Measurements from ENCODE around the gene FADS3.

The FADS3 gene

DNA sequence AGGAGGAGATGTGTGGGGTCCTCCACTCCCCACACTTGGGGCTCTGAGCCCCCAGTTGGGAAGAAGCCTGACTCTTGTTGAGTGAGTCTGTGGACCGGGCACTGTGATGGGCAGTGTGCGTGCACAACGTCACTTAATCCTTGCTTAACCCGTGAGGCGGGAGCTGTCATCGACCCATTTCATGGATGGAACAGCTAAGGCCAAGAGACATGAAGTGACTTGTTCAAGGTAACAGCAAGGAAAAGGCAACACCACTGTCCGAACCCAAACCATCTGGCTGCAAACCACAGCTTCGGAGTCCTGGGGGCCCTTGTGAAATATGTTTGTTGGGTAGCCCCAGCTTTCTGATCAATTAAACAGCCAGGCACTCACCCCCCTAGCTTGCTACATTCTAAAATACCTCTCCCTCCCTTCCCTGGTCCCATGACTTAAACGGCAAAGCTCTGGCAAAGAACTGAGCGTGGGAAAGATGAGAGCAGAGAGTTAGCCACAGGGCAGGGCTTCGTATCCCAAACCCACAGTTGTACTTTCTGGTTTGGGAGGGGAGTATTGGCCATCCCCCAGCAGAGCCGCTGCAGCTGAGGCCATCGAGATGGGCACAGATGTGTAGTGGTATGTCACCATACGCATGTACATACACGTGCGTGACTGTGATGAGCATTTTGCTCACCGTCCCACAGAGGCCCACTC is 37.0 kb downstream of the FADS3 start:
- DNase-seq, result no peak

GRCh38 chr11:61853698-61854169 is 37.6 kb downstream of the FADS3 start:
- no peak for DNase-seq

GRCh38 chr11:61851900-61852295 is 39.4 kb downstream of the FADS3 start:
- no peak for DNase-seq

GRCh38 chr11:61851113-61851899 is 40.0 kb downstream of the FADS3 start:
- DNase-seq, result no peak

DNA sequence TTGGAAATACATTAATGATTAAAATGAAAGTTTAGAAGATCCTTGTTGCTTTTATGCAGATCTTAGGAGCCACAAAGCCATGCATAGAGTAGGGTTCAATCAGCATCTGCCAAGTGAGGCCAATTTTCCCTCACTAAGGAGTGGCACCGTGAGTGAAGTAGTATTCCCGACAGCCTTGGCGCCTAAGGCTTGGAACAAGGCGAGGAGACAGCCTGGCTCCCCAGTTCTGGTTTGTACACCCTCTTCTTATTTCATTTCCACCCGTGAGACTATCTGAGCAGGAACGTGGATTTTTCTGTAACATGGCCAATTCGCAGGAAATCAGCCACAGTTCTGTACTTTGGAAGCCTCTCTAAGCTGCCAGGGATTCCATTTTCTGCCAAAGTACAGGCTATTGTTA is 40.7 kb downstream of the FADS3 start:
- no peak for DNase-seq

DNA sequence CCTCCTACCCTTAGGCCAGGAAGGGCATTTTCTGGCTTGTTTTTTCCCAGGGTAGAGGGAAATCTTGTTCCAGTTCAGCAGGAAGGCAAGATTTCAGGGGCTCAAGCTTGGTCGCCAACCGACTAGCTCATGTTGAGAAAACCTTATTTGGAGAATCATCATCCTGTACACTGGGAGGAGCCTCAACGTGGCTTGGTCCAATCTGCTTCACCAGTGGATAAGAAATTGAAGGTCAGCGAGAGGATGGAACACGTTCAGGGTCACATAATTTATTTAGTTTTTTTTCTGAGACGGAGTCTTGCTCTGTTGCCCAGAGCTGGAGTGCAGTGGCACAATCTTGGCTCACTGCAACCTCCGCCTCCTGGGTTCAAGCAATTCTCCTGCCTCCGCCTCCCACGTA is 42.7 kb downstream of the FADS3 start:
- no peak for DNase-seq

GRCh38 chr11:61847914-61848581 is 43.3 kb downstream of the FADS3 start:
- no peak for DNase-seq

- no peak for DNase-seq
Observed at GRCh38 chr11:61846362-61847020, 44.9 kb downstream of the FADS3 start.

DNA sequence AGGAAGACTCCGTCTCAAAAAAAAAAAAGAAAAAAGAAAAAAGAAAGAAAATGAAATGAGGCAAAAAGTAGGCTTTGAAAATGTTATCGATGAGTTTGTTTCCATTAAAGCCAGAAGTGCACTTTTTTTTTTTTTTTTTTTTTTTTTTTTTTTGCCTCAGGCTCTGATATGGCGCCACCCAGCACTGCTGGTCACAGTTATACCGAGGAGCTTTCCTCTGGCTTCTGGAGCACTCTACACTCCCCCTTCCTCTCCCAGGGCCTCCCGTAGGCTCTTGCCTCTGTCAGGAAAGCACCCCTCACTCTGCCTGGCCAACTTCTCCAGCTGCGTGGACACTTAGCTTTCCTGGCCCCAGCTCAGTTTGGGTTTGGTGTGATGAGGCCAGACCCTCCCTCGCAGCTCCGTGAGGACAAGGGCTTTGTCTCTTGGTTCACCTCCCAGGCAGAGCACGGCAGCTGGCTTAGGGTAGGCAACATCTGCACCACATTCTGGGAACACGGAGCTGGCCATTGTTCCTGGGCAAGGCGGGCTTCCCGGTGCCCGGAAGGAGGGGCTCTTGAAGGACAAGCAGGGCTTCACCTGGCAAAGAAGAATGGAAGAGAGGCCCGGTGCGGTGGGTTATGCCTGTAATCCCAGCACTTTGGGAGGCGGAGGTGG is 46.3 kb downstream of the FADS3 start:
- no peak for DNase-seq

DNA sequence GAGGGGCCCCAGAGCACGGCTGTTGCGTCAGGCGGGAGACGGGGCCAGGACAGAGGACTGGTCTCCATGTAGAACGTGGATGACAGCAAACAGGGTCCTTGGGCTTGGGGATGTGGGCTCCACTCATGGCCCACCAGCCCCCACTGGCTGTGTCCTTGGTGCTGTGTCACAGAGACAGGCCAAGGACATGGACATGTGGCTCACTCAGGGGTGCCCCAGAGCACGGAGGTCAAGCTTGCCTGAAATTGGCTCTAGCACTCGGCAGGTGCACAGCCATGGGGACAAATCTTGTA is 48.9 kb downstream of the FADS3 start:
- DNase-seq, result no peak

DNA sequence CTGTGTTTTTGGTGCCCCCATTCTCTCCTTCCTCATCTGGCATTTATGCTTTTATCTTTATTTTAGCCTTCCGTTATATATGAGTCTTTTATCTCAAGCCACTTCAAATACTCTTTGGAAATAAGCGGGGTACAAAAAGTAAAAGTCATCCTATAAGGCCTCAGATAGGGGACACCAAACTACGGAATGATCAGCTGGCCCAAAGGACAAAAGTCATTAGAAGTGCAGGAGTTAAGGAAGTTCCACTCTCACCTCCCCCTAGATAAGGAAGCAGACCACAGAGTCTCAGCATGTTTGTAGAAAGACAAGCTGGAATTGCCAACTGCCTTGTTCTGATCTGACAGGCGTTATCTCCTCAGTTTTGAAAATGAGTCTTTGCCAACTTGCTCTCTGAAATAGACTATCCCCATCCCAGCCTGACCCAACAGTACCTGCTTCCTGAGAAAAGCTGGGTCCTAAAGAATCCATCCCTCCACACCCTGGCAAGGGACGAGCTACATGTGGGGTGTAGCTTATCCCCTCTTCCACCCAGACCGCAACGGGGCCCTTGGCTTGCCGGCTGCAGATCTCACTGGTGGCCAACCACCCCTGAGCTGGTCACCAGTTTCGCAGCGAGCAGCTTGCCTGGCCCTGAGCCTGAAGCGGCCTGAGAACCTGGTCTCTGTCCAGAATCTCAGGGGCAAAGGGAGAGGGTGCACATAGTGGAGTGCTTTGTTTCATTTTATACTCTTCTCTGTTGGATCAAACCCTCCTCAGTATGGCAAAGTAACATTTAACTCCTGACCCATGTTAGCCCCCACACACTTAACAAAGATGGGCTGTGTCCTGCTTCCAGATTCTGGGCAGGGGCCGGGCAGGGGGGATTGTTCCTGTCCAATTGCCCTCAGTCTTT is 49.5 kb downstream of the FADS3 start:
- no peak for DNase-seq

- no peak for DNase-seq
Observed at GRCh38 chr11:61840371-61840770, 51.0 kb downstream of the FADS3 start.

GRCh38 chr11:61839742-61840141 is 51.6 kb downstream of the FADS3 start:
- DNase-seq, result no peak

- no peak for DNase-seq
Observed at GRCh38 chr11:61838921-61839320, 52.4 kb downstream of the FADS3 start.

DNA sequence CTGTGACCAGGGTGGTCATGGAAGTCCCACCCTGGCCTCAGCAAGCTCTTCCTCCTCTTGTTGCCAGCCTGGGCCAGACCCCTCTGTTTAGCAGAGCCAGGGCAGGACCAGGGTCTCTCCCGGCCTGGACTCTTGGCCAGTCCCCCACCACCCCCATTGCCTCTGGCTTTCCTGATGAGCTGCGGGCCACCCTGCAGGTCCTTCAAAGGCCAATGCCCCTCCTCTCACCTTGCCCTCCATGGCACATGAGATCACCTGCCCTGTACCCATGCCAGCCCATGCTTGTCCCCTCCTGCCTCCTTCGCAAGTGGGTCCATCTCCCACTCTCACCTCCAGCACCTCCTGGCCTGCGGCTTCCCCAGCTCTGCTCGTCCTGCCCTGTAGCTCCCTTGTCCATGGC is 52.8 kb downstream of the FADS3 start:
- DNase-seq, result no peak

- no peak for DNase-seq
Observed at GRCh38 chr11:61837411-61838005, 53.8 kb downstream of the FADS3 start.

GRCh38 chr11:61836193-61836592 is 55.2 kb downstream of the FADS3 start:
- no peak for DNase-seq

- no peak for DNase-seq
Observed at GRCh38 chr11:61834278-61835048, 56.9 kb downstream of the FADS3 start.

DNA sequence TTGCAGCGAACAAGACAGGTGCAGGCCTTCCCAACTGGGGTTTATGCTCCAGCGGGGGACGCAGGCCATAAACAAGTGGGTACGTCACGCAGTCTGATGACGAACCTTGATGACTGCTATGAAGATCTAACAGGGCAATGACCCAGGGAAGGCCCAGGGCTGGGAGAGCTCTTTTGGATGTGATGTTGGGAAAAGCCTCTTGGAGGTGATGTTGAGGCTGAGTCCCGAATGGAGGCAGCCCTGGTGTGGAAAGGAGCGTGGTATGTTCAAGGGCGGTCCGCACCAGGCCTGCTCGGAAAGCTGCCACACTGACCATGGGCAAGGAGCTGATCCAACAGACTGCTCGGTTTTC is 57.4 kb downstream of the FADS3 start:
- no peak for DNase-seq

DNA sequence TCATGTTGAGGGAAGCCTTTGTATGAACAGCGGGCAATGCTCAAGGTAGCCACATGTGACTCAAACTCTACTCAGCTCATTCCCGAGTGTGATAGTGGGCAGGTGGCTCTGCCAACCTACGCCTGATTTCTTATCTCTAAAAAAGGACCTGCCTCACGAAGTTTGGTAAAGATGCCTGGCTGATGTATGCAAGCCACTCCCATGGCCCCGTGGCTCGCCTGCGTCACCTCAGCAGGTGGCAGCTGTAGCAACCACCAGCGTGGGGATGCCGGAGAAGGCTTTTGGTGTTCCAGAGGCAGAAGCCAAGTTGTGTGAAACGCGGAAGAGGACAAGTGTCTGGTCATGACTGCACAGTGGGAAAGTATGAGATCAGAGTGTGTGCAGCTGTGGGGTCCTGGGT is 57.9 kb downstream of the FADS3 start:
- DNase-seq, result no peak

GRCh38 chr11:61832754-61833153 is 58.6 kb downstream of the FADS3 start:
- no peak for DNase-seq
